Measurements from ENCODE around the gene RSF1. TPM values are rescaled to one million over a fixed set of nuclear protein-coding genes. Genes with fewer than 3 reads are reported as not detected.

The RSF1 gene
- total RNA-seq, 2 donors from 2014 or later = 37.6 to 45.7 TPM

DNA sequence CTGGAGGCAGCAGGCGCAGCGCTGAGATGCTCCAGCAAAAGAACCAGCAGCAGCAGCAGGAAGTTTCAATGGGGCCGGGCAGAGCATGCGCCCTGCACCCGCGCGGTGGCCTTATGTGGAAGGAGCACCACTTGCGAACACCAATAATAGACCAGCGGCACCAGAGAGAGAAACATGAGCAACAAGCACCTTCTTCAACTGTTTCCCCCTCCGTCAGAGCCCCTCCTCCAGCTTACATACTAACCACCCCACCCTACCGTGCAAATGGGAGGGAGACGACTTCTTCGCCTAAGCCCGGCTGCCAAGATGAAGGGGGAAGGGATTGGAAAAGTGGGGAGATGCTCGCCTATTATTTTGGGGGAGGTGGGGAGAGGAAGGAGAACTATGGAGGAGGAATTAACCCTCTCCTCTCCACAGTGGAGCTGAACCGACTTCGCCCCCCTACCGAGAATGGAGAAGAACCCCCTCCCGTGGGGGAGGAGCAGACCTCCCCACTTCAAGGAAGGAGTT is 1.1 kb downstream of the RSF1 start:
- DNase-seq (peak; percentile 86), ATAC-seq (peak; percentile 38 to 63)
- intact Hi-C loops (cut with DNase I) = no loop called here

DNA sequence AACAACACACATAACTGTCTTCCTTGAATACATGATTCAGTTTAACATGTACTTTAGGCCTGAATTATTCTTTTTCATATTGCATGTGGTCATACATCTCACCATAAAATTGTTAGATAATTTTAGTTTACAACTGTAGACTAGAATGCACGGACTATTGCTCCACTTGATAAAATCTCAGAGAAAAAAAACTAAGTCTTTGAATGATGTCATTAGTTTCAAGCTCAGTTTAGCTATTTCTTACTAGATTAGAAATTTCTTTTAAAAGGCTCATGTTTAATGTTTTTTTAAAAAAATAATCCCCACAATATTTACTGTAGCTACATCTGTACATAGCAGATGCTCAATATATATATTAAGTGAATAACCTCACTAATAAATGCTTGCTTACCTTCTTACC is 5.1 kb downstream of the RSF1 start:
- intact Hi-C loops (cut with DNase I) = no loop called here
- no peak for ATAC-seq

DNA sequence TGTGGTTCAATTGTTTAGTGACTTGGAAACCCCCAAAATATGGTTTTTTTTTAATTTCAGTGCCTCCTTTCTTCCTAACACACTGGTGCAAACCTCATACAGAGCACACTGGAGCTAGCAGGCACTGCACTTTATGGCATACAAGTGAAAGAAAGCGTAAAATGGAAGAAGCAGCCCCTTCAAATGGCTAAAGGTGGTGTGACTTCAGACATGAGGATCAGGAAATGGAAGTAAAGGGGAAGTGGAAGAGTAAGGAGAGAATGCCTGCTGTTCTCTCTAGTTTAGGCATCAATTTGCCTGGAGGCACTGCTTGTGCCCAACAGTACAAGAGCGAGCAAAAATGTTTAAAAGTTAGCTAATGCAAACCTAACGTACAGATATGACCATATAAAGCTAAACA is 5.7 kb downstream of the RSF1 start:
- ATAC-seq (no peak), DNase-seq (no peak)
- intact Hi-C loops (cut with DNase I) = no loop called here

More for the DNA sequence above, 5.1 kb downstream of the RSF1 start:
- no peak for DNase-seq

DNA sequence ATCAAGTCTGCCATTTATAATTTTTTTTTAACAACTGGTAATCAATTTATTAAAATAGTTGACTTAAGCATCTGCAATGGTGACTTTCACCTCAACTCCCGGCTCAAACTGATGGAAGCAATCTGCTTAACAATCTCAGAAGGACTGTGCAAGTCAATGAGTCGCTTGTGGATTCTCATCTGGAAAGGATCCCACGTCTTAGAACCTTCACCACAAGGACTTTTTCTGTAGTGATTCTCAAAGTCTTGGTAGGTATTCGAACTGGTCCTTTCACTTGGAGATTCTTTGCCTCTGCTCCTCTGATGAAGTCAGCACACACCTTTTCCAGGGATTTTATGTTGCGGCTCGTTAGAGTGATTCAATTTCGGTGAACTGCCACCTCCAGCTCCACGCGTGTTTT is 7.3 kb downstream of the RSF1 start:
- no peak for DNase-seq
- ATAC-seq = no peak
- intact Hi-C loops (cut with DNase I) = no loop called here

DNA sequence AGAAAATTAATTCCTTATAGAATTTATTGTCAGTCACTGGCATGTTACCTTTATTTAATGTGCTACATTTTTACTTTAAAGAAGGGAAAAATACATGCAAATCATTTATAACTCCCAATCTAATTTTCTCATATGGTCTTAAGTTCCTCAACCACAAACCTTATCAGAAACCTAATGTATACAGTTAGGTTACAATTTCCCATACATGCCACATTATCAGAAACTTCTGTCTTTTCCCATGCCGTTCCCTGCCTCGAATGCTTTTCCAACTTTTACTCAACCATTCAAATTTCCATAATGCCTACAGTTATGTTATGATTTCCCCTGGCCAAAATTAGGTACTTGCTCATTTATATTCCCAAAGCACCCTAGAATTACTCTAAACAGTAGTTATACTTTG is 13.5 kb downstream of the RSF1 start:
- DNase-seq (no peak), ATAC-seq (no peak)
- intact Hi-C loops (cut with DNase I) = no loop called here

DNA sequence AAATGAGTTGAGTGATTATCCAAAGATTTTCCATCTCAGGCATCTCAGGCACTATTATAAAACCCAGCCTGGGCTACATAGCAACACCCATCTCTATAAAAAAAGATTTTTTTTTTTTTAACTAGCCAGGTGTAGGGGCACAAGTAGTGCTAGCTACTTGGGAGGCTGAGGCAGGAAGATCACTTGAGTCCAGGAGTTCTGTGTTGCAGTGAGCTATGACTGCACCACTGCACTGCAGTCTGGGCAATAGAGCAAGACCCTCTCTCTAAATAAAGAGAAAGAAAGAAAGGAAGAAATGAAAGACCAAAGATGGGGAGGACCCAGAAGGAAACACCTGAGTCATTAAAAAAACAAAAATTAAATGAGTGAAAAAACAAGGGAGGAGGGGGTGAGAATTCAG is 14.1 kb downstream of the RSF1 start:
- ATAC-seq (no peak), DNase-seq (no peak)
- intact Hi-C loops (cut with DNase I) = no loop called here

DNA sequence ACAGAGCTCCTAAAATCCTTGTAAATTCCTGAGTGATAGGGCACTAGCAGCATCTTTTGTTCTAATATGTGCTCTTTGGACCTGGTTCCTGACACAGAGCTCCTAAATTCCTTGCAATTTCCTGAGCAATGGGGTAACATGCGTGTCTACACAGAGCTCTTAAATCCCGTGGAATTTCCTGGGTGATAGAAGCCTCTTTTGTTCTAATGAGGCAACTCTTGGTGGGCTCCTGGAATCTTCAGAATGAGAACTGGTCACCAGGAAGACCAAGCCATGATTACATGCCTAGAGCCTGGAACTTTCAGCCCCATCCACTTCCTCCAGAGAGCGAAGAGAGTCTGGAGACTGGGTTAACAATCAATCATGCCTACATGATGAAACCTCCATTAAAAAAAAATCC is 19.0 kb downstream of the RSF1 start:
- intact Hi-C loops (cut with DNase I) = no loop called here
- DNase-seq (no peak), ATAC-seq (no peak)

DNA sequence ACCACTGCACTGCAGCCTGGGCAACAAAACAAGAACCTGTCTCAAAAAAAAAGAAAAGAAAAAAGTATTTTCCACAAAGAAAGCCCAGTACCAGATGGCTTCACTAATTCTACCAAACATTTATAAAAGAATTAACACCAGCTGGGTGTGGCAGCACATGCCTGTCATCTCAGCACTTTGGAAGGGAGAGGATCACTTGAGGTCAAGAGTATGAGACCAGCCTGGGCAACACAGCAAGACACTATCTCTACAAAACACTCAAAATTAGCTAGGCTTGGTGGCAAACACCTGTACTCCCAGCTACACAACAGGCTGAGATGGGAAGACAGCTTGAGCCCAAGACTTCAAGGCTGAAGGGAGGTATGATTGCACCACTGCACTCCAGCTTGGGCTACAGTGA is 20.1 kb downstream of the RSF1 start:
- no peak for ATAC-seq
- DNase-seq = no peak
- intact Hi-C loops (cut with DNase I) = no loop called here

DNA sequence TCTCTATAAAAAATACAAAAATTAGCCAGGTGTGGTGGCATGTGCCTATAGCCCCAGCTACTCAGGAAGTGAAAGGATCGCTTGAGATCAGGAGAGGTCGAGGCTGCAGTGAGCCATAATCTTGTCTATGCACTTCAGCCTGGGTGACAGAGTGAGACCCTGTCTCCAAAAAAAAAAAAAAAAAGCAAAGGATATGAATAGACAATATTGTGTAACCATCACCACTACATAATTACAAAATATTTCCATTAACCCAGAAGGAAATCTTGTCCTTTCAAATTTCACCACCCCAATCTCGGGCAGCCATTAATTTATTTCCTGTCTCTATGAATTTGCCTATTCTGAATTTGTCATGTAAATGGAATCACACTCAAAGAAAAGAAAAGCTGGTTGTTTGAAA is 21.2 kb downstream of the RSF1 start:
- no peak for DNase-seq
- intact Hi-C loops (cut with DNase I) = no loop called here
- ATAC-seq = no peak

DNA sequence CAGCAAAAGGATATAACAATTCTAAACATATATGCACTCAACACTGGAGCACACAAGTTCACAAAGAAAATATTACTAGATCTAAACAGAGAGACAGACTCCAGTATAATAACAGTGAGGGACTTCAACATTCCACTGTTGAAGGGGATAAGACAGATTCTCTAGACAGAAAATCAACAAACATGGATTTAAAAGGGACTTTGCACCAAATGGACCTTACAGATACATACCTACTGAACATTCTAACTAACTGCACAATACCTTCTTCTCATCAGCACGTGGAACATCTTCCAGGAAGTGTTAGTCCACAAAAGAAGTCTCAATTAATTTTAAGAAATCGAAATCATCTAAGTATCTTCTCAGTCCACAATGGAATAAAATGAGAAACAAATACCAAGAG is 26.6 kb downstream of the RSF1 start:
- intact Hi-C loops (cut with DNase I) = no loop called here
- no peak for DNase-seq
- no peak for ATAC-seq

DNA sequence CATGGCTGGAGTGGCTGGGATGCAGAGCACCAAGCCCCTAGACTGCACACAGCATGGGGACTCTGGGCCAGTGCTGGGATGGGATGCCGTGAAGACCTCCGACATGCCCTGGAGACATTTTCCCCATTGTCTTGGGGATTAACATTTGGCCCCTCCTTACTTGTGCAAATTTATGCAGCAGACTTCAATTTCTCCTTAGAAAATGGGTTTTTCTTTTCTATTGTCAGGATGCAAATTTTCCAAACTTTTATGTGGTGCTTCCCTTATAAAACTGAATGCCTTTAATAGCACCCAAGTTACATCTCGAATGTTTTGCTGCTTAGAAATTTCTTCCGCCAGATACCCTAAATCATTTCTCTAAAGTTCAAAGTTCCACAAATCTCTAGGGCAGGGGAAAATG is 29.2 kb downstream of the RSF1 start:
- no peak for ATAC-seq
- intact Hi-C loops (cut with DNase I) = no loop called here
- DNase-seq = no peak

DNA sequence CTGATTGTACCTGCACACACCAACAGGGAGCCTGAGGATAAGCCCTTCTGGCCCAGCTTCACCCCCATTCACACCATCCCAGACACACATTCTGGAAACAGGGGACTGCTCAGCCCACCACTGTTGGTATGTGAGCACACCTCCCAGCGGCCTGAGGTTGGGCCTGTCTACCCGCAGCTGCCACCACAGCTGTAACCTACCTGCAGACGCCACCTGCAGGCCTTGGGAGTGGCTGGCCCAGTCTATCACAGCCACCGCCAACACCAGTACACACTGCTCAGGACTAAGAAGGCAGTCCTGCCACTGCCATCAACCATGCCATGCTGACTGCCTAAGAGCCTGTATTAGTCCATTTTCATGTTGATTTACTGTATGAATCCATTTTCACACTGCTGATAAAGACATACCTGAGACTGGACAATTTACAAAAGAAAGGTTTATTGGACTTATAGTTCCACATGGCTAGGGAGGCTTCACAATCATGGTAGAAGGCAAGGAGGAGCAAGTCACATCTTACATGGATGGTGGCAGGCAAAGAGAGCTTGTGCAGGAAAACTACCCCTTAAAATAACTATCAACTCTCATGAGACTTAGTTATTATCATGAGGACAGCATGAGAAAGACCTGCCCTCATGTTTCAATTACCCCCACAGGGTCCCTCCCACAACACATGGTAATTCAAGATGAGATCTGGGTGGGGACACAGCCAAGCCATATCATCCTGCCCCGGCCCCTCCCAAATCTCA is 30.6 kb downstream of the RSF1 start:
- ATAC-seq (peak in 1 of 2 donors; percentile 12), DNase-seq (no peak)
- intact Hi-C loops (cut with DNase I) = no loop called here

DNA sequence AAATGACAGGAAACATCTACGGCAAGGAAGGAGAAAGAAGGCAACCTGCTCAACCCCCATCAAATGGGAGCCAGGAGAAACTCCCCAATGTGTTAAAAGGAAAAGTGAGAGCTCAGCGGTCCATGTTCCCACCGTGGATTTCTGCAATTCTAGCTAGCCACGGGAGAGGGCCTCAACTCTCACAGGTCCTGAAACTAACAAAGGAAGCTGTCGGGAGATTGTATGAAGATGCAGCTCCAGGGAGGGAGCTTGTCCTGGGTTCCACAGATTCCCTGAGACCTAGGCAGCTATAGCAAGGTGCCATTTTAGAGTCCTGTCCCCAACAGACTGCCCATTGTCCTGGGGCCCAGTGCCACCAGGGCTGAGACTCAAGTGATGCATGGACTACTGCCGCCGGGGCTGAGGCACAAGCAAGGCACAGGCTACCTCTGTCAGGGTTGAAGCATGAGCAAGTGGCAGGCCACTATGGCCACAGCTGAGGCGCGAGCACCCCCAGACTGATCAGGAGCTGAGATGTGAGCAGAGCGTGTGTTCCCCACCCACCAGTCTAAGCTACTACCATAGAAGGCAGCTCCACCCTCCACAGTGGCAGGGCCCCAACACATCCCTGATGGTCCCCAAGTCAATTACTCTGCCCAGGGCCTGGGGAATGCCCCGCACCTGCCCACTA is 31.3 kb downstream of the RSF1 start:
- ATAC-seq (peak; percentile 30 to 33), DNase-seq (no peak)
- intact Hi-C loops (cut with DNase I) = no loop called here

DNA sequence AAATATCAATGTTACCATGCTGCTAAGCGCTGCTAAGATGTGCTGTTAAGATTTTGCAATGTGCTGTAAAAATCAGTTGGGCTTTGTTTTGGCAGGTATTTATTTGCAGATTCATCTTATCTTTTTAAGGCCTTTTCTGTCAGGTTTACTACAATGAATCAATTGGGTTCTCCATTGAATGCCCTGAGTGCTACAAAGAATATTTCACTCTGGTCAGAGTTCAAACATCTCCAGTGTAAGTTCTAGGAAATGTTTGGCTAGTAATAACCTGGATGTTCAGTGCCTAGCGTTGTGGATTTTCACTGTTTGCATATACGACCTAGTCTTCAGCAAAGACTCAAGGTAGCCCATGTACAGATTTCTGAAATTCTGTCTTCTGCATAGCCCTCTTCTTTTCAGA is 36.0 kb downstream of the RSF1 start:
- no peak for DNase-seq
- no peak for ATAC-seq
- intact Hi-C loops (cut with DNase I) = no loop called here

DNA sequence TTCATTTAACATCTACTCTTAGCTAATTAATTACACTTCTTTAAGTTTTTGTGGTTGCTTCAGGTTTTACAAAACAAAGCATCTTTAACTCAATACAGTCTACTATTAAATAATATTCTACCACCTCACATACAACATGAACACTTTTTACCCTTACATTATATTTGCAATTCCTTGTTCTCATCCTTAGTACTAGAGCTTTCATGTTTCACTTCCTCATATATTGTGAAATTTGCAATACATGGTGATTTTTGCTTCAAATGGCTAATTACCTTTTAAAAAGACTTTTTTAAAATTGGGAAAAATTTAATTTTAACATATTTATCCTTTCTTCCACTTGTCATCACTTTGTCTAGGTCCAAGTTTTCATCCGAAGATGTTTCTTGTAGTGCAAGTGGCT is 37.5 kb downstream of the RSF1 start:
- ATAC-seq (no peak), DNase-seq (no peak)
- intact Hi-C loops (cut with DNase I) = no loop called here

DNA sequence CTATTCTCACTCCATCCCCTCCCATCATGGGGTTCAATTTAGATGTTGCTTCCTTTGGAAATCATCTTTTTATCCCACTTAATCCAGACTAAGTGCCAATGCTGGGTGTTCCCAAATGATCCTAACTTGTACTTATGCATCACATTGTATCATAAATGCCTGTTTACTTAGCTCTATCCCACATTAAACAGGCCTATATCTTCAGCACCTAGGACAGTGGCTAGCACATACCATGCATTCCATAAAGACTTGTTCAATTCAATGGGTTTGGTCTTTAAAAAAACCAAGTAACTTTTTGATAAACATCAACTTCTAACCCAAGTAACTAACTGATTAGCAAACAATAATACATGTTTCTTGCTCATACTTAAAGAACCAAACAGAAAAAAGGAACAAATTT is 40.6 kb downstream of the RSF1 start:
- no peak for DNase-seq
- no peak for ATAC-seq
- intact Hi-C loops (cut with DNase I) = no loop called here

DNA sequence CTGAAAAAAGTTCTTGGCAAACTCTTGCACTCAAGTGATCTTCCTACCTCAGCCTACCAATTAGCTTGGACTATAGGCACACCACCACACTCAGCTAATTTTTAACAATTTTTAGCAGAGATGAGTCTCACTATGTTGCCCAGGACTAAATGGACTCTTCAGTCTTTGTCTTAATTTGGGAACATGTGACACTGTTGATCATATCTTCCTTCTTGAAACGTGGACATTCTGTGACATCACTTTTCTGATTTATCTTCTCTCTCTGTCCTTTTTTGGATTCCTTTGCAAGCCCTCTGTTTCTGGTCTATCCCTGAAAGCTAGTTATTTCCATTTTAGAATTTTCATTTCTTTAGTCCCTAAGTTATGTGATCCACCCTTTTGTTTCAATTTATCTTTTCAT is 42.0 kb downstream of the RSF1 start:
- intact Hi-C loops (cut with DNase I) = no loop called here
- DNase-seq (no peak), ATAC-seq (no peak)

DNA sequence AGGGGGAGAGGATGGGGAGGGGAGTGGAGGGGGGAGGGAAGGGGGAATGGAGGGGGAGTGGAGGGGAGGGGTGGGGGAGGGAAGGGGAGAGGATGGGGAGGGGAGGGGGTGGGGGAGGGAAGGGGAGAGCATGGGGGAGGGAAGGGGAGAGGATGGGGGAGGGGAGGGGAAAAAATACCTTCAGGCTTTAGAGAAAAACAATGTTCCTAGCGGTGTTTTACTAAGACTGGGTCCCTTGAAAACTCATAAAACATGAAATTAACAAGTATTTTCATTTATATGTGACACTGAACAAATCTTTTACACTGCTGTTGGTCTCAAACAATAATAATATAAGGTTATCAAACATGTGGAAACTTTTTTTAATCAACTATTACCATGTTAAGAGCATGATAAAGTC is 42.4 kb downstream of the RSF1 start:
- no peak for ATAC-seq
- intact Hi-C loops (cut with DNase I) = no loop called here
- no peak for DNase-seq

DNA sequence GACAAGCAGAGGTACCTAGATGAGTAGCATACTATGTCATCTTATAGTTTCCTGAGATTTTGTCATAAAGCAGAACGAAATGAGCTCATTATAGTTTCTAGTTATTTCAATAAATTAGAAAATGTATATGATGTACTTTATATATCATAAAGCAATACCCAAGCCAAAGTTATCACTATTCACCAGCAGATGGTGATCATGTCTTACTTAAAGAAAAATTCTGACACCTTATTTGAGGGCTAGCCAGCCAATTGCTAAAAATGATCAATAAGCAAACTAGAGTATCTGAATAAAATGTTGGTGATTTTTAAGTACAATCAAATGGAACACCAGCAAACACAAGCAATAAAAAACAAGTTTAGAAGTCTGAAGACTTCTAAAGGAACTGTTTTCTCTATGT is 44.1 kb downstream of the RSF1 start:
- ATAC-seq (no peak), DNase-seq (no peak)
- intact Hi-C loops (cut with DNase I) = no loop called here

DNA sequence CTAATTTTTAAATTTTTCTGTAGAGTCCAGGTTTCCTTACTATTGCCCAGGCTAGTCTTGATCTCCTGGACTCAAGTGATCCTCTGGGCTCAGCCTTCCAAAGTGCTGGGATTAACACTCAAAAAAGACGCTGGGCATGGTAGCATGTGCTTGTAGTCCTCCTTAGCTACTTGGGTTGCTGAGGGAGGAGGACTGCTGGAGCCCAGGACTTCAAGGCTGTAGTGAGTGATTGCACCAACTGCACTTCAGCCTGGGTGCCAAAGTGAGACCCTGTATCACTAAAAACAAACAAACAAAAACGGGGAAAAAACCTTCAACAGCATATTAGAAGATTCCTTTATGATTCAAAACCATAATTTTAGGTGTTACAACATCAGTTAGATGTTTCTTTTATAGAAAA is 44.6 kb downstream of the RSF1 start:
- ATAC-seq = no peak
- intact Hi-C loops (cut with DNase I) = no loop called here
- DNase-seq = no peak

DNA sequence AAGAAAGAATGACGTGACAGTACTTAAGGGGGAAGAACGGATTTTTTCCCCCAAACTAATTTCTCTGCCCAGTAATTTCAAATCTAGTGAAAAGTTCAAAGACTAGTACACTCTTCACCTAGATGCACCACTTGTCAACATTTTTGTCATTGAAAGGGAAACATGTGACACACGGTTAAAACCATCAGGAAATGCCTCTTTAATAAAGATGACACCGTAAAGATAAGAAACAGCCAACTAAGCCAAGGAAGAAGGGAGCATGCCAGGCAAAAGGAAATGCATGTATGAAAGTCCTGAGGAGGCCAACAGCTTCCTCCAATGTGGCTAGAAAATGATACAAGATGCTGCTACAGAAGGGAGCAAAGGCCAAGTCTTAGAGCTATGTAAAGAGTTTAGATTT is 49.4 kb downstream of the RSF1 start:
- DNase-seq = no peak
- ATAC-seq = no peak
- intact Hi-C loops (cut with DNase I) = no loop called here
